Measurements from ENCODE around the gene ATRX.

Gene ATRX

GRCh38 chrX:77793946-77794345, 7.9 kb upstream of the ATRX start (continued):
- TF ChIP-seq ZNF398 (tag by site-specific recombination; IDR thresholded peaks at IDR 0.05), result no peak
- TF ChIP-seq ZNF623 (tag by site-specific recombination; IDR thresholded peaks at IDR 0.05), result no peak
- no peak for TF ChIP-seq ZNF548 (tag by site-specific recombination; IDR thresholded peaks at IDR 0.05)
- no peak for TF ChIP-seq ZNF837 (tag by site-specific recombination; IDR thresholded peaks at IDR 0.05)
- no peak for TF ChIP-seq KLF7 (tag by site-specific recombination; IDR thresholded peaks at IDR 0.05; ENCODE audit: borderline replicate concordance)
- no peak for TF ChIP-seq ZNF747 (tag by site-specific recombination; IDR thresholded peaks at IDR 0.05)
- TF ChIP-seq ZBTB49 (tag by site-specific recombination; IDR thresholded peaks at IDR 0.05; ENCODE audit: low read depth), result no peak
- TF ChIP-seq ZNF426 (tag by site-specific recombination; IDR thresholded peaks at IDR 0.05), result no peak

- Histone ChIP-seq H3K4me3 (ENCODE audit: low read depth, low read length) (no peak overlapping the region), H3K27ac (ENCODE audit: extremely low read depth, low read depth, low read length) (no peak overlapping the region), H3K9me3 (ENCODE audit: control insufficient read depth, insufficient read depth, low read depth, low read length) (no peaks in the 10 kb centered on the region; the same call in 1 of the 2 replicates), H3K36me3 (ENCODE audit: control insufficient read depth in 2 of 2, insufficient read depth in 1 of 2, low read length in 2 of 2) (no peaks in the 10 kb centered on the region; a peak in 1 of 3 replicates), H3K4me1 (ENCODE audit: control insufficient read depth, insufficient read depth, low read length) (no peaks in the 10 kb centered on the region)
- POLR2A ChIA-PET, result no interaction called here
- CTCF ChIA-PET, result no interaction called here
- peak; percentile 36 for TF ChIP-seq SP2 (tag by site-specific recombination; IDR thresholded peaks at IDR 0.05)
- TF ChIP-seq ZFP41 (tag by site-specific recombination; IDR thresholded peaks at IDR 0.05; ENCODE audit: borderline replicate concordance), result no peak
Observed at GRCh38 chrX:77788050-77788449, 2.0 kb upstream of the ATRX start.

DNA sequence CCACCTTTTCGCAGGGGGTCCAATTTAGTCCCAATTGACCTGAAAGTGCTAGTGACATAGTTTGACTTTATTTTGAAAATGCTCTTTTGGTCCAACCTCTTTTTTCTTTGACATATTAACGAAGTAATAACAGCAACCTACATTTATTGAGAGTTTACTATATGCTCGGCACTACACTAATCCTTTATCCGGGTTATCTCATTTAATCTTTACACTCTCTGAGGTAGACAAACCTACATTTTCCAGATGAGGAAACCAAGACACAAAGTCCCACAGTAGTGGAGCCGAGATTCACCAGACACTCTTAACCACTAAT, 307 bp upstream of the ATRX start:
- Histone ChIP-seq H3K9me3 (ENCODE audit: control insufficient read depth, insufficient read depth, low read depth, low read length) (no peaks in the 10 kb centered on the region; the same call in 1 of the 2 replicates), H3K4me3 (ENCODE audit: low read depth, low read length) (no peak overlapping the region; the same call in 1 of the 2 replicates), H3K4me1 (ENCODE audit: control insufficient read depth, insufficient read depth, low read length) (no peaks in the 10 kb centered on the region), H3K36me3 (ENCODE audit: control insufficient read depth in 2 of 2, insufficient read depth in 1 of 2, low read length in 2 of 2) (no peaks in the 10 kb centered on the region; a peak in 1 of 3 replicates), H3K27ac (ENCODE audit: extremely low read depth, low read depth, low read length) (peak overlapping the region; percentile 99)
- CTCF ChIA-PET, result no interaction called here
- POLR2A ChIA-PET, result interaction anchor here (1.0 kb wide), 1 partner anchor 113 kb away, joined by 4 read pairs; the partner anchor contains the start of gene COX7B
- TF ChIP-seq ZNF335 (tag by site-specific recombination; conservative IDR thresholded peaks at IDR 0.05) (peak; percentile 76), ZNF311 (tag by site-specific recombination; IDR thresholded peaks at IDR 0.05; ENCODE audit: borderline replicate concordance) (no peak), PRDM10 (tag by site-specific recombination; IDR thresholded peaks at IDR 0.05) (peak; percentile 88), ZEB2 (tag by site-specific recombination; IDR thresholded peaks at IDR 0.05) (0 out of 2 replicates have a peak, but pooled peaks have one; percentile 31), ZNF175 (tag by site-specific recombination; IDR thresholded peaks at IDR 0.05) (no peak), GLI4 (tag by site-specific recombination; IDR thresholded peaks at IDR 0.05) (no peak), ATF2 (tag by site-specific recombination; IDR thresholded peaks at IDR 0.05; ENCODE audit: low read depth) (peak; percentile 74; the same call in 1 of the 2 replicates), ZNF664 (tag by site-specific recombination; IDR thresholded peaks at IDR 0.05) (peak; percentile 100), ZNF629 (tag by site-specific recombination; IDR thresholded peaks at IDR 0.05) (0 out of 2 replicates have a peak, but pooled peaks have one; percentile 6), ZNF621 (tag by site-specific recombination; IDR thresholded peaks at IDR 0.05) (no peak), ZBTB1 (tag by site-specific recombination; IDR thresholded peaks at IDR 0.05) (no peak)
- TF ChIP-seq, protein P1, sequence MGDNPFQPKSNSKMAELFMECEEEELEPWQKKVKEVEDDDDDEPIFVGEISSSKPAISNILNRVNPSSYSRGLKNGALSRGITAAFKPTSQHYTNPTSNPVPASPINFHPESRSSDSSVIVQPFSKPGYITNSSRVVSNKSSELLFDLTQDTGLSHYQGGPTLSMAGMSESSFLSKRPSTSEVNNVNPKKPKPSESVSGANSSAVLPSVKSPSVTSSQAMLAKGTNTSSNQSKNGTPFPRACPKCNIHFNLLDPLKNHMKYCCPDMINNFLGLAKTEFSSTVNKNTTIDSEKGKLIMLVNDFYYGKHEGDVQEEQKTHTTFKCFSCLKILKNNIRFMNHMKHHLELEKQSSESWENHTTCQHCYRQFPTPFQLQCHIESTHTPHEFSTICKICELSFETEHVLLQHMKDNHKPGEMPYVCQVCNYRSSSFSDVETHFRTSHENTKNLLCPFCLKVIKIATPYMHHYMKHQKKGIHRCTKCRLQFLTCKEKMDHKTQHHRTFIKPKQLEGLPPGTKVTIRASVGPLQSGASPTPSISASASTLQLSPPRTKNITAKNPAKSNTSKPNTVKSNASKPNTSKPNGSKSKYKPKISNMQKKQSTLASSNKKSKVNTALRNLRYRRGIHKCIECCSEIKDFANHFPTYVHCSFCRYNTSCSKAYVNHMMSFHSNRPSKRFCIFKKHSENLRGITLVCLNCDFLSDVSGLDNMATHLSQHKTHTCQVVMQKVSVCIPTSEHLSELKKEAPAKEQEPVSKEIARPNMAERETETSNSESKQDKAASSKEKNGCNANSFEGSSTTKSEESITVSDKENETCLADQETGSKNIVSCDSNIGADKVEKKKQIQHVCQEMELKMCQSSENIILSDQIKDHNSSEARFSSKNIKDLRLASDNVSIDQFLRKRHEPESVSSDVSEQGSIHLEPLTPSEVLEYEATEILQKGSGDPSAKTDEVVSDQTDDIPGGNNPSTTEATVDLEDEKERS (tag by site-specific recombination; IDR thresholded peaks at IDR 0.05), result 0 out of 2 replicates have a peak, but pooled peaks have one; percentile 4
